Gastroesophageal sphincter (tissue), 4 donors: ENCODE results near the gene WNT3. TPM values are rescaled to one million over a fixed set of nuclear protein-coding genes. Genes with fewer than 3 reads are reported as not detected.

ENCODE experiments used
- ATAC-seq: fragments of 150-250 bp; one replicate; pipeline ENCODE4 v1.9.1; 2016; ENCODE audit warnings: mild to moderate bottlenecking, moderate library complexity
- H3K27ac ChIP-seq, 4 donors: fragments of 200-600 bp; sonication (generic) in 3 of 4; 1 replicate in 3 of 4; 2 replicates in 1 of 4; pipeline ENCODE4 v1.5.1; 2016 to 2019
- H3K27me3 ChIP-seq: fragments of 200-600 bp; sonication (generic); one replicate; pipeline ENCODE4 v1.5.1; 2019
- H3K36me3 ChIP-seq, 2 donors: fragments of 200-600 bp; sonication (generic); one replicate each; pipeline ENCODE4 v1.5.1; 2019; ENCODE audit warnings: control low read depth in 1 of 2
- H3K4me1 ChIP-seq, 3 donors: fragments of 200-600 bp; sonication (generic); 1 replicate in 2 of 3; 2 replicates in 1 of 3; pipeline ENCODE4 v1.5.1; 2016 to 2019; ENCODE audit warnings: control low read depth in 2 of 3
- H3K4me3 ChIP-seq, 2 donors: fragments of 200-600 bp; sonication (generic); one replicate each; pipeline ENCODE4 v1.5.1; 2019; ENCODE audit warnings: mild to moderate bottlenecking in 1 of 2, moderate library complexity in 1 of 2
- H3K9me3 ChIP-seq, 3 donors: fragments of 200-600 bp; sonication (generic); one replicate each; pipeline ENCODE4 v1.5.1; 2017 to 2019; ENCODE audit warnings: control low read depth in 2 of 3
- EP300 ChIP-seq: sonication (generic); formaldehyde crosslinking; IDR thresholded peaks from one replicate; pipeline ENCODE4 v1.6.1; 2017; ENCODE audit warnings: antibody characterized with exemption, mild to moderate bottlenecking
- POLR2A ChIP-seq, 2 donors: fragments of 450-650 bp; IDR thresholded peaks; one replicate each; pipeline ENCODE4 v1.6.1; 2017; ENCODE audit warnings: antibody characterized with exemption in 2 of 2, mild to moderate bottlenecking in 2 of 2, moderate library complexity in 1 of 2
- POLR2AphosphoS5 ChIP-seq: sonication (generic); formaldehyde crosslinking; IDR thresholded peaks from one replicate; pipeline ENCODE4 v1.6.1; 2017; ENCODE audit warnings: antibody characterized with exemption
- WGBS, 2 donors: methylation state at CpG; one replicate each; pipeline ENCODE4 v1.1.5; 2018; ENCODE audit warnings: low coverage in 1 of 2; 5-methylcytosine and 5-hydroxymethylcytosine counted together
- total RNA-seq, 4 donors: library from RNA; depleted of rRNA; stranded (reverse); fragments of >200 nt; gene quantifications; one replicate each; pipeline ENCODE4 v1.1.0, GENCODE V29; 2016
- TF ChIP-seq, protein P1 (sequence below), 4 experiments: fragments of 200-600 bp in 2 of 4; fragments of 450-650 bp in 2 of 4; sonication (generic) in 1 of 4; IDR thresholded peaks; one replicate each; pipeline ENCODE4 v1.5.1; 2017 to 2019; ENCODE audit warnings: antibody characterized with exemption in 4 of 4, mild to moderate bottlenecking in 2 of 4, moderate library complexity in 2 of 4

WNT3 gene
- total RNA-seq, 4 donors from 2014 or later, result 0.62 to 1.4 (median 0.99) TPM

DNA sequence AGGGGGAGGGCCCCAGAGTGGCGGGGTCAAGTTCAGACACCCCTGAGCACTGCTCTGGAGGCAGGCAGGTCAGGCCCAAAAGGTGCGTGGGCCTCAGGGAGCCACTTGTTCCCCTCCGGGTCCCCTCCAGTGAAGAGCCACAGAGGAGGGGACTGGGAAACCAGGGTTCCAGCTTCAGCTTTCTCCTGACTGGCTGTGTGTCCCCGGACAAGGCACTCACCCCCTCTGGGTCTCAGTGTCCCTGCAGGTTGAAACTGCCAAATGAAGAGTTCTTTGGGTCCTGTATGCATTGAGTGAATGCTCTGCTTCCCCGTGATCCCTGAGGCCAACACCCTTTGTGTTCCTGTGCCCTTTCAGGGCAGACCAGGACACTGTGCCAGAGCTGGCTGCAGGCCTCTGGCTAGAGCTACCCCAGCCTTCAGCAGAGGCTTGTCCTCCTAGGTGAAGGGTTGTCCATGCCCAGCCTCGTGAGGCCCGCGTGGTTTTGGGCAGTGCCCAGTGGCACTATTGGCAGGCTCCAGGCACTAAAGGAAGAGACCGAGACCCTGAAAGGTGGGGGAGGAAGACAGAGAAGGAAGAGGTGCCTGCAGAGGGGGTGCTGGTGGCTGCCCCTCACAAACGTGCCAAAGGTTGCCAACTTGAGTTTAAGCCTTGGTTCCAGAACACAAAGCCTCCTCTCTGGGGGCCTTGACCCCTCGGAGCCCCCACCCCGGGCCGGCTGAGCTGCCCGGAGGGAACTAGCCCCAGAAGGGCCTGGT is 13.3 kb upstream of the WNT3 start:
- Histone ChIP-seq H3K9me3 (peaks cover 0 to 4% (median 0%) of the 10 kb centered on the region in 3 donors), H3K4me1 (no peaks in the 10 kb centered on the region), H3K36me3 (no peaks in the 10 kb centered on the region), H3K4me3 (no peak overlapping the region), H3K27me3 (peaks cover 23% of the 10 kb centered on the region), H3K27ac (no peak overlapping the region)
- TF ChIP-seq POLR2A (IDR thresholded peaks at IDR 0.05) (no peak), POLR2AphosphoS5 (no peak), EP300 (no peak)
- TF ChIP-seq, protein P1, sequence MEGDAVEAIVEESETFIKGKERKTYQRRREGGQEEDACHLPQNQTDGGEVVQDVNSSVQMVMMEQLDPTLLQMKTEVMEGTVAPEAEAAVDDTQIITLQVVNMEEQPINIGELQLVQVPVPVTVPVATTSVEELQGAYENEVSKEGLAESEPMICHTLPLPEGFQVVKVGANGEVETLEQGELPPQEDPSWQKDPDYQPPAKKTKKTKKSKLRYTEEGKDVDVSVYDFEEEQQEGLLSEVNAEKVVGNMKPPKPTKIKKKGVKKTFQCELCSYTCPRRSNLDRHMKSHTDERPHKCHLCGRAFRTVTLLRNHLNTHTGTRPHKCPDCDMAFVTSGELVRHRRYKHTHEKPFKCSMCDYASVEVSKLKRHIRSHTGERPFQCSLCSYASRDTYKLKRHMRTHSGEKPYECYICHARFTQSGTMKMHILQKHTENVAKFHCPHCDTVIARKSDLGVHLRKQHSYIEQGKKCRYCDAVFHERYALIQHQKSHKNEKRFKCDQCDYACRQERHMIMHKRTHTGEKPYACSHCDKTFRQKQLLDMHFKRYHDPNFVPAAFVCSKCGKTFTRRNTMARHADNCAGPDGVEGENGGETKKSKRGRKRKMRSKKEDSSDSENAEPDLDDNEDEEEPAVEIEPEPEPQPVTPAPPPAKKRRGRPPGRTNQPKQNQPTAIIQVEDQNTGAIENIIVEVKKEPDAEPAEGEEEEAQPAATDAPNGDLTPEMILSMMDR (IDR thresholded peaks at IDR 0.05), result no peak
- no peak for ATAC-seq
- 57% methylated on average over 5 of the region's 14 CpGs; no CpG with 5 or more reads in 1 of the 2 donors for WGBS, 2 donors

DNA sequence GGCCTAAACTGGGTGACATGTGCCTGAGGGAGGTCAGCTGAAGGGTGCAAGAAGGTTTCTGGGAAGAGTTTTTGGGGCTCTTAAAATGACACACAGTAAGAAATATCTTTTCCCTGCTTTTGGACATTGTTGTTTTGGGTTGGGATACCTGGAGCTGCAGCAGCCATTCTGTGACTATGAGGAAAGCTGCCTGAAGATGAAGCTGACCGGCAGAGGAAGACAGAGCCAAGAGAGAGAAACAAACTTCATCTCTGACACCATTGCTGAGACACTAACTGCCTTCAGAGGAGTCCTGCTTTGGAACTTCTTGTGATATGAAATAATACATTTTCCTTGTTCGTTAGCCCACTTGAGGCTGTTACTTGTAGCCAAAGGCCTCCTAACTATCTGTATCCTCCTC is 8.8 kb upstream of the WNT3 start:
- peaks cover 49% of the 10 kb centered on the region for H3K27me3 ChIP-seq
- H3K36me3 ChIP-seq, result no peaks in the 10 kb centered on the region
- no peak overlapping the region for H3K27ac ChIP-seq
- no peaks in the 10 kb centered on the region for H3K4me1 ChIP-seq
- TF ChIP-seq POLR2A (IDR thresholded peaks at IDR 0.05), result no peak
- TF ChIP-seq, protein P1 (IDR thresholded peaks at IDR 0.05), result no peak
- no peak for TF ChIP-seq POLR2AphosphoS5
- TF ChIP-seq EP300, result no peak
- H3K9me3 ChIP-seq, result peaks cover 0 to 6% (median 0%) of the 10 kb centered on the region in 3 donors
- WGBS, 2 donors, result 63 to 67% methylated on average over 1 to 2 of the region's 2 CpGs
- ATAC-seq, result no peak
- H3K4me3 ChIP-seq, result no peak overlapping the region

DNA sequence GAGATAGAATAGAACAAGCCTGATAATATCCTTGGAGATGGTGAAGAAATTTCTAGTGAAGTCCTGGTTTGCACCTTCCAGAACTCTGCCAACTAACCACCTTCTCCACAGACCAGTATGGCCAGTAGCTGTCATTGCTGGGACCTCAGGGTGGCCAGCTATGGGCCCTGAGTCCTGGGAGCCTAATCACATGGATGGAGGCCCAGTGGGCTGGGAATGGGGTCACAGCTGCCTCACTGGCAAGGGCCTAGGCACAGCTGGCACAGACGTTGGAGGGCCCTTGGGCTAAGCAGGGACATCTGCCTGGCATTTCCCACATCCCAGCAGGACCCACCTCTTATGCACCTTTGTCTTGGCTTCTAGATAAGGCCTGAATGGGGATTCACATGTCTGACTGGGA is 7.6 kb upstream of the WNT3 start:
- Histone ChIP-seq H3K36me3 (no peaks in the 10 kb centered on the region), H3K27ac (no peak overlapping the region), H3K4me1 (peaks cover 0 to 6% (median 0%) of the 10 kb centered on the region in 3 donors), H3K4me3 (no peak overlapping the region), H3K27me3 (peaks cover 61% of the 10 kb centered on the region), H3K9me3 (peaks cover 0 to 9% (median 0%) of the 10 kb centered on the region in 3 donors)
- ATAC-seq, result no peak
- TF ChIP-seq, protein P1 (IDR thresholded peaks at IDR 0.05), result no peak
- TF ChIP-seq EP300, result no peak
- TF ChIP-seq POLR2A (IDR thresholded peaks at IDR 0.05), result no peak
- no peak for TF ChIP-seq POLR2AphosphoS5
- no CpG with 5 or more reads among the region's 1 CpG for WGBS, 2 donors

DNA sequence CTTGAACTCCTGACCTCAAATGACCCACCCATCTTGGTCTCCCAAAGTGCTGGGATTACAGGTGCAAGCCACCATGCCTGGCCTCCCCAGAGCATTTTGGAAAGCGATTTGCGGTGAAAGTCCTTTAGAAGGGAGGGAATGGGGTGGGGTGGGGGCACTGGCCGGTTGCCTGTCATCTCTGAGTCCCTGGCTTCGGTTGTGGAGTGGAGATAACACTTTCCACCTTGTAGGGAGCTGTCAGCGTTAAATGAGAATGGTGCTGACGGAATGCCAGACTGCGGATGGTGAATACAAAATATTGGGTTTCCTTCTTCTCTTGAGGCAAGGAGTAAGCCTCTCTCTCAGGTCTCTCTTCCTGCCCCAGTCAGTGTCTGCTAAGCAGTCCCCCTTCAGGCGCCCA is 5.2 kb upstream of the WNT3 start:
- H3K4me1 ChIP-seq, result peaks cover 0 to 23% (median 3%) of the 10 kb centered on the region in 3 donors
- peaks cover 0 to 9% (median 0%) of the 10 kb centered on the region in 3 donors for H3K9me3 ChIP-seq
- no peak for ATAC-seq
- no peaks in the 10 kb centered on the region for H3K36me3 ChIP-seq
- H3K27me3 ChIP-seq, result peaks cover 73% of the 10 kb centered on the region
- 49 to 66% methylated on average over 5 to 6 of the region's 8 CpGs for WGBS, 2 donors
- no peak overlapping the region for H3K4me3 ChIP-seq
- TF ChIP-seq POLR2AphosphoS5, result no peak
- no peak for TF ChIP-seq POLR2A (IDR thresholded peaks at IDR 0.05)
- TF ChIP-seq EP300, result no peak
- TF ChIP-seq, protein P1 (IDR thresholded peaks at IDR 0.05), result no peak
- no peak overlapping the region for H3K27ac ChIP-seq
